SU-DHL-6 (cell line): Measurements from ENCODE around the gene DYNLT1.

Source experiments
- EZH2phosphoT487 ChIP-seq: fragments of 200-600 bp; sonication (generic), shearing (Covaris generic); conservative IDR thresholded peaks from 2 replicates; pipeline ENCODE4 v1.6.1; 2018; ENCODE audit warnings: mild to moderate bottlenecking, antibody characterized with exemption, low read length, moderate library complexity, mixed read lengths
- TF ChIP-seq, protein P1 (sequence below): fragments of 200-600 bp; sonication (generic); IDR thresholded peaks from one replicate; pipeline ENCODE4 v1.5.1; 2017; ENCODE audit warnings: antibody characterized with exemption, mild to moderate bottlenecking, low read length, moderate library complexity; ENCODE audit not compliant: insufficient read depth, poor library complexity, severe bottlenecking

- TF ChIP-seq, protein P1, sequence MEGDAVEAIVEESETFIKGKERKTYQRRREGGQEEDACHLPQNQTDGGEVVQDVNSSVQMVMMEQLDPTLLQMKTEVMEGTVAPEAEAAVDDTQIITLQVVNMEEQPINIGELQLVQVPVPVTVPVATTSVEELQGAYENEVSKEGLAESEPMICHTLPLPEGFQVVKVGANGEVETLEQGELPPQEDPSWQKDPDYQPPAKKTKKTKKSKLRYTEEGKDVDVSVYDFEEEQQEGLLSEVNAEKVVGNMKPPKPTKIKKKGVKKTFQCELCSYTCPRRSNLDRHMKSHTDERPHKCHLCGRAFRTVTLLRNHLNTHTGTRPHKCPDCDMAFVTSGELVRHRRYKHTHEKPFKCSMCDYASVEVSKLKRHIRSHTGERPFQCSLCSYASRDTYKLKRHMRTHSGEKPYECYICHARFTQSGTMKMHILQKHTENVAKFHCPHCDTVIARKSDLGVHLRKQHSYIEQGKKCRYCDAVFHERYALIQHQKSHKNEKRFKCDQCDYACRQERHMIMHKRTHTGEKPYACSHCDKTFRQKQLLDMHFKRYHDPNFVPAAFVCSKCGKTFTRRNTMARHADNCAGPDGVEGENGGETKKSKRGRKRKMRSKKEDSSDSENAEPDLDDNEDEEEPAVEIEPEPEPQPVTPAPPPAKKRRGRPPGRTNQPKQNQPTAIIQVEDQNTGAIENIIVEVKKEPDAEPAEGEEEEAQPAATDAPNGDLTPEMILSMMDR: no peak
- TF ChIP-seq EZH2phosphoT487: no peak
Observed at GRCh38 chr6:158654498-158654897, 10.0 kb upstream of the DYNLT1 start.
